Measurements from ENCODE around the gene ECE1. TPM values are rescaled to one million over a fixed set of nuclear protein-coding genes. Genes with fewer than 3 reads are reported as not detected.
"Not testable (repeated sequence)": the region's sequence is repeated elsewhere in the genome, so short reads cannot be mapped to it uniquely, and the experiment has no call there.

ECE1 gene
- polyA plus RNA-seq, 3 donors: 10.6 to 42.4 (median 23.3) TPM

DNA sequence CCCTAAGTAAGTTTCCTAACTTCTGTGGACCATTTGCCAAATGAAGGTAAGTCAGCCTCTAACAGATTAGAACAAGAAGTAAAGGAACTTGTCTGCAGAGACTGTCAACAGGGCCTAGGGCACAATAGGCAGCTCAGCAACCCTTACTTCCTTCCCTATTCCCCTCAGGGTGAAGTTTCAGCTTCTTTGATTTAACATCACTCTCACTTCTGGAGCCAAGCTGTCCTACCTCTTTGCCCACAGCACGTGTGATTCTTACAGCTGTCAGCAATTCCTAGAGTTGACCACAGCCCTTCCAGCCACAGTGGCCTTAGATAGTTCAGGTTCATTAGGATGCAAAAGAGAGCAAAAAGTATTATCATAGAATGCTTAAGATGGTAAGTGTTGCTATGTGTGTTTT lies 106.0 kb downstream of the ECE1 start:
- DNase-seq: peak; percentile 39 to 60 (median 40)
- no CpG with 5 or more reads among the region's 1 CpG for WGBS (ENCODE audit: insufficient coverage)
- H2AFZ ChIP-seq (ENCODE audit: insufficient read depth, low read depth, low read length, poor library complexity, severe bottlenecking): peak overlapping the region; percentile 33

GRCh38 chr1:21182181-21182731 lies 108.0 kb downstream of the ECE1 start:
- 73% methylated on average over 3 of the region's 7 CpGs for WGBS (ENCODE audit: insufficient coverage)
- intact Hi-C loops (cut with micrococcal nuclease): no loop called here
- H3K27ac ChIP-seq (ENCODE audit: low read depth in 1 of 2, low read length in 2 of 2): no peak overlapping the region
- H3K4me2 ChIP-seq (replicated peaks; ENCODE audit: extremely low read depth, low read length, poor library complexity, severe bottlenecking): no peak overlapping the region
- Mint-ChIP-seq H3K27me3 (ENCODE audit: low read depth in 3 of 3) (peaks cover 0 to 5% (median 2%) of the 10 kb centered on the region in 3 donors), H3K27ac (peak overlapping the region in 2 of 7 donors; percentile 36 to 63), H3K4me1 (peaks cover 28% of the 10 kb centered on the region), H3K9me3 (peaks cover 0 to 5% (median 0%) of the 10 kb centered on the region in 7 donors), H3K36me3 (no peaks in the 10 kb centered on the region), H3K4me3 (no peak overlapping the region)
- no peaks in the 10 kb centered on the region for H3K79me2 ChIP-seq (ENCODE audit: insufficient read depth, low read length)
- no peak for TF ChIP-seq CTCF (IDR thresholded peaks at IDR 0.05)
- no peaks in the 10 kb centered on the region for H3K27me3 ChIP-seq (ENCODE audit: control insufficient read depth in 2 of 2, insufficient read depth in 2 of 2, low read length in 2 of 2)
- H3K9ac ChIP-seq (ENCODE audit: insufficient read depth, low read length, poor library complexity, severe bottlenecking): no peak overlapping the region
- DNase-seq: peak in 2 of 3 donors; percentile 4 to 23
- no peaks in the 10 kb centered on the region for H4K20me1 ChIP-seq (ENCODE audit: insufficient read depth, low read length)
- H2AFZ ChIP-seq (ENCODE audit: insufficient read depth, low read depth, low read length, poor library complexity, severe bottlenecking): no peak overlapping the region
- H3K9me3 ChIP-seq (replicated peaks in 1 of 2; ENCODE audit: control insufficient read depth in 1 of 2, insufficient read depth in 1 of 2, low read length in 2 of 2): no peaks in the 10 kb centered on the region
- peaks cover 31 to 33% of the 10 kb centered on the region in 2 donors for H3K4me1 ChIP-seq (ENCODE audit: control insufficient read depth in 1 of 2, insufficient read depth in 2 of 2, low read length in 2 of 2)
- no peak overlapping the region for H3K4me3 ChIP-seq (replicated peaks in 1 of 3; ENCODE audit: low read depth in 2 of 3, low read length in 3 of 3)
- no peaks in the 10 kb centered on the region for H3K36me3 ChIP-seq (replicated peaks in 1 of 2; ENCODE audit: control insufficient read depth in 1 of 2, insufficient read depth in 2 of 2, low read length in 2 of 2)

More for the DNA sequence above, 106.0 kb downstream of the ECE1 start:
- Histone ChIP-seq H3K36me3 (replicated peaks in 1 of 2; ENCODE audit: control insufficient read depth in 1 of 2, insufficient read depth in 2 of 2, low read length in 2 of 2) (no peaks in the 10 kb centered on the region), H3K4me3 (replicated peaks in 1 of 3; ENCODE audit: low read depth in 2 of 3, low read length in 3 of 3) (peak overlapping the region in 1 of 3 experiments; percentile 14), H3K4me2 (replicated peaks; ENCODE audit: extremely low read depth, low read length, poor library complexity, severe bottlenecking) (no peak overlapping the region), H3K9me3 (replicated peaks in 1 of 2; ENCODE audit: control insufficient read depth in 1 of 2, insufficient read depth in 1 of 2, low read length in 2 of 2) (no peaks in the 10 kb centered on the region), H3K27ac (ENCODE audit: low read depth in 1 of 2, low read length in 2 of 2) (peak overlapping the region in 1 of 2 donors; percentile 57), H4K20me1 (ENCODE audit: insufficient read depth, low read length) (no peaks in the 10 kb centered on the region), H3K79me2 (ENCODE audit: insufficient read depth, low read length) (no peaks in the 10 kb centered on the region), H3K9ac (ENCODE audit: insufficient read depth, low read length, poor library complexity, severe bottlenecking) (peak overlapping the region; percentile 13), H3K27me3 (ENCODE audit: control insufficient read depth in 2 of 2, insufficient read depth in 2 of 2, low read length in 2 of 2) (no peaks in the 10 kb centered on the region), H3K4me1 (ENCODE audit: control insufficient read depth in 1 of 2, insufficient read depth in 2 of 2, low read length in 2 of 2) (peaks cover 29 to 32% of the 10 kb centered on the region in 2 donors)
- no peaks in the 10 kb centered on the region for H3K27me3 Mint-ChIP-seq (ENCODE audit: low read depth in 3 of 3)
- intact Hi-C loops (cut with micrococcal nuclease): no loop called here
- TF ChIP-seq CTCF (IDR thresholded peaks at IDR 0.05): no peak
- peak overlapping the region in 6 of 7 donors; percentile 57 to 85 (median 72) for H3K27ac Mint-ChIP-seq
- H3K4me3 Mint-ChIP-seq: no peak overlapping the region
- H3K9me3 Mint-ChIP-seq: peaks cover 0 to 5% (median 0%) of the 10 kb centered on the region in 7 donors
- H3K4me1 Mint-ChIP-seq: peaks cover 26% of the 10 kb centered on the region
- H3K36me3 Mint-ChIP-seq: no peaks in the 10 kb centered on the region

DNA sequence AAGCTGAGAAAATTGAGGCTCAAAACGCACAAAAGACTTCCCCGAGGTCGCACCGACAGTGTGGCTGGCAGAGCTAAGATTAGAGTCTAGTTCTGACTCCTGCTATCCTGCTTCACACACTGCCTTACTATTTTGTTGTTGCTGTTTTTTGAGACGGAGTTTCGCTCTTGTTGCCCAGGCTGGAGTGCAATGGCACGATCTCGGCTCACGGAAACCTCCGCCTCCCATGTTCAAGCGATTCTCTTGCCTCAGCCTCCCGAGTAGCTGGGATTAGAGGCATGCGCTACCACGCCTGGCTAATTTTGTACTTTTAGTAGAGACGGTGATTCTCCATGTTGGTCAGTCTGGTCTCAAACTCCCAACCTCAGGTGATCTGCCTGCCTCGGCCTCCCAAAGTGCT lies 112.0 kb downstream of the ECE1 start:
- H3K36me3 Mint-ChIP-seq: peaks cover 8 to 12% of the 10 kb centered on the region in 2 donors
- DNase-seq; H3K36me3 ChIP-seq (replicated peaks in 1 of 2; ENCODE audit: control insufficient read depth in 1 of 2, insufficient read depth in 2 of 2, low read length in 2 of 2); H3K9me3 Mint-ChIP-seq; H3K4me3 ChIP-seq (replicated peaks in 1 of 3; ENCODE audit: low read depth in 2 of 3, low read length in 3 of 3); H2AFZ ChIP-seq (ENCODE audit: insufficient read depth, low read depth, low read length, poor library complexity, severe bottlenecking); H3K27me3 ChIP-seq (ENCODE audit: control insufficient read depth in 2 of 2, insufficient read depth in 2 of 2, low read length in 2 of 2); H3K27me3 Mint-ChIP-seq (ENCODE audit: low read depth in 3 of 3); H3K4me2 ChIP-seq (replicated peaks; ENCODE audit: extremely low read depth, low read length, poor library complexity, severe bottlenecking); H3K9ac ChIP-seq (ENCODE audit: insufficient read depth, low read length, poor library complexity, severe bottlenecking); H3K27ac ChIP-seq (ENCODE audit: low read depth in 1 of 2, low read length in 2 of 2); H3K27ac Mint-ChIP-seq; H3K4me3 Mint-ChIP-seq; H3K9me3 ChIP-seq (replicated peaks in 1 of 2; ENCODE audit: control insufficient read depth in 1 of 2, insufficient read depth in 1 of 2, low read length in 2 of 2): not testable (repeated sequence)
- 95% methylated on average over 10 of the region's 16 CpGs for WGBS (ENCODE audit: insufficient coverage)
- intact Hi-C loops (cut with micrococcal nuclease): loop anchor here in 1 of 2 donors (5.0 kb wide), 1 partner anchor 156 kb away; no protein-coding TSS in a partner anchor
- Histone ChIP-seq H3K4me1 (ENCODE audit: control insufficient read depth in 1 of 2, insufficient read depth in 2 of 2, low read length in 2 of 2) (peaks cover 37 to 39% of the 10 kb centered on the region in 2 donors), H4K20me1 (ENCODE audit: insufficient read depth, low read length) (peaks cover 10% of the 10 kb centered on the region), H3K79me2 (ENCODE audit: insufficient read depth, low read length) (peaks cover 24% of the 10 kb centered on the region)
- H3K4me1 Mint-ChIP-seq: peaks cover 31% of the 10 kb centered on the region
